K562 (cell line): Measurements from ENCODE around the gene MKRN2OS. TPM values are rescaled to one million over a fixed set of nuclear protein-coding genes. Genes with fewer than 3 reads are reported as not detected.

ENCODE experiments used
- ATAC-seq: fragments of 200-7000 bp; cut with Tn5 transposase; 3 replicates; pipeline ENCODE4 v1.9.1; 2020; ENCODE audit warnings: moderate library complexity
- BruUV-seq: library from RNA; stranded (reverse); fragments of 400-500 nt; replicated peaks from 2 replicates; lab custom pipeline; 2021; lab: Mats Ljungman, UMichigan
- CTCF ChIA-PET: fragments of 300-600 bp; formaldehyde crosslinking; extraction: SDS; loops from one replicate; lab custom pipeline; 2021; ENCODE audit warnings: low intra/inter-chr PET ratio; lab: Yijun Ruan, JAX
- POLR2A ChIA-PET: fragments of 300-600, 350-650 bp; sonication (Branson Sonifier 250); formaldehyde crosslinking; extraction: SDS; loops from one replicate; lab custom pipeline; 2021; ENCODE audit warnings: antibody characterized with exemption, inconsistent platforms; lab: Yijun Ruan, JAX
- DNase-seq, 4 experiments: peaks; one replicate each; pipeline versions ENCODE4 v3.0.0 to v3.0.0-alpha.2; 2011 to 2018; ENCODE audit warnings: low spot score in 3 of 4, mixed read lengths in 3 of 4; ENCODE audit errors: extremely low read depth in 1 of 4
- FAIRE-seq: peaks from 2 replicates; lab custom pipeline; 2011; peaks lifted over from hg19 to GRCh38; lab: Jason Lieb, UNC
- H2AFZ ChIP-seq: 2 replicates; pipeline ENCODE4 v1.6.0; 2011; ENCODE audit warnings: low read depth, low read length, control low read depth, inconsistent platforms
- H3K27ac ChIP-seq: fragments of 200-600 bp; 3 replicates; pipeline ENCODE4 v1.8.0; 2011; ENCODE audit warnings: low read depth, mild to moderate bottlenecking, control low read depth, inconsistent platforms, low read length, moderate library complexity, mixed read lengths; ENCODE audit errors: extremely low read depth
- H3K27me3 ChIP-seq, 2 experiments: fragments of 300-600 bp in 1 of 2; 2 replicates in 1 of 2; 3 replicates in 1 of 2; pipeline versions ENCODE4 v1.6.0 to v1.8.0; 2011; ENCODE audit warnings: inconsistent platforms in 2 of 2, low read length in 2 of 2, mild to moderate bottlenecking in 1 of 2, mixed read lengths in 1 of 2, moderate library complexity in 1 of 2; ENCODE audit not compliant: control insufficient read depth in 2 of 2, insufficient read depth in 2 of 2
- H3K36me3 ChIP-seq: fragments of 300-600 bp; 3 replicates; pipeline ENCODE4 v1.8.0; 2011; ENCODE audit warnings: mild to moderate bottlenecking, low read length, inconsistent platforms; ENCODE audit not compliant: control insufficient read depth, insufficient read depth
- H3K4me1 ChIP-seq, 2 experiments: fragments of 200-600 bp in 1 of 2; replicated peaks in 1 of 2; 2 replicates in 1 of 2; 3 replicates in 1 of 2; pipeline versions ENCODE4 v1.5.1 to v1.8.0; 2011; ENCODE audit warnings: inconsistent platforms in 2 of 2, low read length in 2 of 2, mild to moderate bottlenecking in 1 of 2, mixed read lengths in 1 of 2, moderate library complexity in 1 of 2; ENCODE audit not compliant: control insufficient read depth in 2 of 2, insufficient read depth in 2 of 2
- H3K4me2 ChIP-seq: 2 replicates; pipeline ENCODE4 v1.6.1; 2011; ENCODE audit warnings: low read length, control low read depth, inconsistent platforms, mixed read lengths; ENCODE audit not compliant: insufficient read depth
- H3K4me3 ChIP-seq: fragments of 200-600 bp; sonication (generic), shearing (Covaris generic); 2 replicates; pipeline ENCODE4 v1.5.1; 2016; ENCODE audit warnings: control low read depth, inconsistent platforms
- H3K79me2 ChIP-seq: fragments of 200-600 bp; 3 replicates; pipeline ENCODE4 v1.8.0; 2011; ENCODE audit warnings: low read length, inconsistent platforms; ENCODE audit not compliant: control insufficient read depth, insufficient read depth
- H3K9ac ChIP-seq, 2 experiments: 2 replicates each; pipeline versions ENCODE4 v1.6.0 to v1.6.1; 2011; ENCODE audit warnings: low read depth in 2 of 2, low read length in 2 of 2, control low read depth in 1 of 2, inconsistent platforms in 1 of 2, mild to moderate bottlenecking in 1 of 2, mixed read lengths in 1 of 2; ENCODE audit not compliant: insufficient read depth in 1 of 2
- H3K9me1 ChIP-seq: one replicate; pipeline ENCODE4 v1.6.0; 2011; ENCODE audit warnings: inconsistent platforms, mild to moderate bottlenecking, low read length, moderate library complexity; ENCODE audit not compliant: control insufficient read depth, insufficient read depth
- H3K9me3 ChIP-seq: replicated peaks from 2 replicates; pipeline ENCODE4 v1.5.1; 2011; ENCODE audit warnings: low read depth, low read length, inconsistent platforms; ENCODE audit not compliant: control insufficient read depth, insufficient read depth
- H4K20me1 ChIP-seq: replicated peaks from 2 replicates; pipeline ENCODE4 v1.6.1; 2011; ENCODE audit warnings: low read length, inconsistent platforms, mixed read lengths; ENCODE audit not compliant: control insufficient read depth, insufficient read depth
- ASH1L ChIP-seq: fragments of 450-650 bp; IDR thresholded peaks from 2 replicates; pipeline ENCODE4 v1.6.1; 2018; ENCODE audit warnings: borderline replicate concordance, mild to moderate bottlenecking, low read depth; ENCODE audit not compliant: partially characterized antibody
- BRD9 ChIP-seq: fragments of 450-650 bp; IDR thresholded peaks from 2 replicates; pipeline ENCODE4 v1.6.1; 2018; ENCODE audit warnings: low read depth; ENCODE audit not compliant: partially characterized antibody
- C11orf30 ChIP-seq: fragments of 450-650 bp; IDR thresholded peaks from 2 replicates; pipeline ENCODE4 v1.6.1; 2016; ENCODE audit warnings: low read depth, mild to moderate bottlenecking
- CHD1 ChIP-seq: fragments of 200-600 bp; sonication (generic); IDR thresholded peaks from one replicate; pipeline ENCODE4 v1.6.1; 2012; ENCODE audit warnings: mild to moderate bottlenecking, moderate library complexity, low read length, inconsistent platforms
- CREB1 ChIP-seq, 2 experiments: sonication (generic) in 1 of 2; formaldehyde crosslinking in 1 of 2; IDR thresholded peaks; 2 replicates each; pipeline versions ENCODE4 v1.6.1 to v1.8.0; 2012 to 2022; ENCODE audit warnings: inconsistent platforms in 1 of 2, mild to moderate bottlenecking in 1 of 2, missing genetic modification reagents in 1 of 2, moderate library complexity in 1 of 2
- FIP1L1 ChIP-seq: fragments of 200-400 bp; formaldehyde crosslinking; IDR thresholded peaks from 2 replicates; pipeline ENCODE4 v1.6.1; 2018; ENCODE audit warnings: mild to moderate bottlenecking, low read depth, low read length; ENCODE audit not compliant: poor library complexity, severe bottlenecking
- ILK ChIP-seq: fragments of 450-650 bp; IDR thresholded peaks from 2 replicates; pipeline ENCODE4 v1.6.1; 2016; ENCODE audit warnings: missing genetic modification characterization, low read depth, mild to moderate bottlenecking, missing compliant biosample characterization, moderate library complexity, borderline replicate concordance
- LCOR ChIP-seq: sonication (generic); formaldehyde crosslinking; IDR thresholded peaks from 2 replicates; pipeline ENCODE4 v1.8.0; 2022; ENCODE audit warnings: mild to moderate bottlenecking, missing genetic modification reagents
- NCOA1 ChIP-seq: fragments of 450-650 bp; IDR thresholded peaks from 2 replicates; pipeline ENCODE4 v1.6.1; 2016; ENCODE audit warnings: low read depth
- PML ChIP-seq: IDR thresholded peaks from 2 replicates; pipeline ENCODE4 v1.6.1; 2012; ENCODE audit warnings: low read length, inconsistent platforms
- POLR2H ChIP-seq: IDR thresholded peaks from 2 replicates; pipeline ENCODE4 v1.6.1; 2016; ENCODE audit warnings: missing genetic modification characterization, low read depth, mild to moderate bottlenecking, control low read depth, missing compliant biosample characterization, moderate library complexity
- RFX1 ChIP-seq: fragments of 450-650 bp; IDR thresholded peaks from 2 replicates; pipeline ENCODE4 v1.6.1; 2016; ENCODE audit warnings: mild to moderate bottlenecking, moderate library complexity
- RHOXF2B ChIP-seq: fragments of 250-450 bp; sonication (Bioruptor Pico); conservative IDR thresholded peaks from 2 replicates; pipeline ENCODE4 v1.5.1; 2021
- SUPT5H ChIP-seq: fragments of 450-650 bp; IDR thresholded peaks from 2 replicates; pipeline ENCODE4 v1.6.1; 2016
- TFE3 ChIP-seq: fragments of 450-650 bp; formaldehyde crosslinking; IDR thresholded peaks from 2 replicates; pipeline ENCODE4 v1.4.0; 2020; ENCODE audit warnings: mild to moderate bottlenecking, mixed read lengths
- ZBTB8A ChIP-seq: fragments of 450-650 bp; IDR thresholded peaks from 2 replicates; pipeline ENCODE4 v1.6.1; 2018; ENCODE audit warnings: mild to moderate bottlenecking, moderate library complexity; ENCODE audit not compliant: partially characterized antibody
- ZNF143 ChIP-seq: sonication (generic); formaldehyde crosslinking; IDR thresholded peaks from 2 replicates; pipeline ENCODE4 v1.9.0; 2022; ENCODE audit warnings: mild to moderate bottlenecking, missing genetic modification reagents
- WGBS: fragments of 100-300 bp; shearing (Covaris generic); methylation state at CpG from one replicate; pipeline ENCODE4 v1.1.6; 2016; ENCODE audit warnings: low coverage, mixed read lengths; ENCODE audit not compliant: insufficient coverage; ENCODE audit errors: missing lambda C conversion rate; 5-methylcytosine and 5-hydroxymethylcytosine counted together
- in situ Hi-C: fragments of 300-500 bp; cut with MboI; formaldehyde crosslinking; loops from 4 replicates; pipeline ENCODE4 v1.15.0; 2018; ENCODE audit warnings: inconsistent platforms, mixed read lengths
- intact Hi-C: fragments of 100-400 bp; cut with micrococcal nuclease; formaldehyde crosslinking; loops from 2 replicates; pipeline ENCODE4 v1.14.2; 2022
- polyA plus RNA-seq, 8 experiments: library from polyadenylated mRNA; depleted of rRNA in 4 of 8; stranded (reverse) in 5 of 8; unstranded in 3 of 8; fragments of >200 nt; fragmentation: Nextera tagmentation in 2 of 8; fragmentation: Illumina TruSeq in 1 of 8; extraction: Ambion mirVana in 2 of 8; extraction: Trizol in 1 of 8; gene quantifications; 2 replicates each; pipeline versions ENCODE4 v1.2.1 to v1.2.3, GENCODE V29; 2011 to 2014; ENCODE audit warnings: inconsistent platforms in 1 of 8, missing spikeins in 1 of 8
- total RNA-seq, 7 experiments: library from RNA; depleted of rRNA in 6 of 7; stranded (reverse); fragments of >200 nt in 6 of 7; fragmentation: Illumina TruSeq in 2 of 7; extraction: Trizol in 2 of 7; gene quantifications; 2 replicates each; pipeline versions ENCODE4 v1.2.1 to v1.2.3, GENCODE V29; 2011 to 2021; ENCODE audit warnings: low replicate concordance in 1 of 7

Gene MKRN2OS
- total and polyA plus RNA-seq, 9 of the 15 experiments (the other 6 are each of a cell fraction or from before 2014, with no cell fraction given): 0.11 to 0.27 (median 0.17) TPM; not detected in 6

- Histone ChIP-seq H4K20me1 (peaks cover 19% of the 10 kb centered on the region; the same call in 1 of the 2 replicates), H3K4me3 (no peak overlapping the region), H2AFZ (no peak overlapping the region), H3K27me3 (no peaks in the 10 kb centered on the region), H3K9me1 (no peaks in the 10 kb centered on the region), H3K79me2 (no peaks in the 10 kb centered on the region), H3K36me3 (peaks cover 96% of the 10 kb centered on the region), H3K4me1 (no peaks in the 10 kb centered on the region; a peak in 2 of 5 replicates), H3K9me3 (no peaks in the 10 kb centered on the region), H3K27ac (no peak overlapping the region), H3K9ac (no peak overlapping the region), H3K4me2 (no peak overlapping the region)
- in situ Hi-C loops: no loop called here
- intact Hi-C loops: no loop called here
- no peak for FAIRE-seq
- CTCF ChIA-PET: no interaction called here
- DNase-seq: no peak
- BruUV-seq: no TSS peak
- POLR2A ChIA-PET: interaction anchor here (1.0 to 1.7 kb wide), 5 partner anchors 9 to 62 kb away, joined by 3 to 7 read pairs (median 4); no protein-coding TSS in a partner anchor
- TF ChIP-seq CHD1 (no peak), SUPT5H (no peak), POLR2H (tag) (0 out of 2 replicates have a peak, but pooled peaks have one; percentile 13), C11orf30 (no peak), NCOA1 (no peak)
- no peak for ATAC-seq
These were observed 38.0 kb upstream of the MKRN2OS start for GRCh38 chr3:12583280-12583679.

GRCh38 chr3:12582730-12583129, 37.4 kb upstream of the MKRN2OS start:
- POLR2A ChIA-PET: interaction anchor here (1.0 to 2.9 kb wide), 13 partner anchors 8 to 260 kb away, joined by 3 to 23 read pairs (median 3); no protein-coding TSS in a partner anchor
- H3K9me1 ChIP-seq: no peaks in the 10 kb centered on the region
- no peaks in the 10 kb centered on the region for H3K9me3 ChIP-seq
- H3K27me3 ChIP-seq: no peaks in the 10 kb centered on the region
- H3K27ac ChIP-seq: no peak overlapping the region
- peak; percentile 54 for FAIRE-seq
- no peaks in the 10 kb centered on the region; a peak in 2 of 5 replicates for H3K4me1 ChIP-seq
- no peaks in the 10 kb centered on the region for H3K79me2 ChIP-seq
- no peak overlapping the region for H2AFZ ChIP-seq
- H3K4me2 ChIP-seq: no peak overlapping the region
- 0 out of 3 replicates have a peak, but pooled peaks have one; percentile 4 for ATAC-seq
- peaks cover 96% of the 10 kb centered on the region for H3K36me3 ChIP-seq
- in situ Hi-C loops: no loop called here
- no peak for DNase-seq
- no peak overlapping the region for H3K4me3 ChIP-seq
- CTCF ChIA-PET: no interaction called here
- WGBS: 83% methylated on average over 4 of the region's 4 CpGs
- H4K20me1 ChIP-seq: peaks cover 19% of the 10 kb centered on the region; the same call in 1 of the 2 replicates
- intact Hi-C loops: no loop called here
- TSS peak; percentile 36 for BruUV-seq
- no peak overlapping the region for H3K9ac ChIP-seq
- TF ChIP-seq ZBTB8A: no peak
- no peak for TF ChIP-seq FIP1L1
- no peak for TF ChIP-seq CREB1 (IDR thresholded peaks at IDR 0.05)
- TF ChIP-seq CREB1 (CRISPR knock-in tag; IDR thresholded peaks at IDR 0.05): no peak
- TF ChIP-seq LCOR (CRISPR knock-in tag): no peak
- no peak for TF ChIP-seq BRD9
- no peak for TF ChIP-seq ASH1L
- TF ChIP-seq ILK (tag): no peak
- no peak for TF ChIP-seq TFE3
- TF ChIP-seq RHOXF2B: no peak
- TF ChIP-seq PML: 0 out of 2 replicates have a peak, but pooled peaks have one; percentile 36
- no peak for TF ChIP-seq ZNF143
- TF ChIP-seq RFX1: no peak
